GM18505 (cell line): ENCODE results near the gene GLIS1.

ENCODE experiments used
- ATAC-seq: cut with Tn5 transposase; IDR thresholded peaks from one replicate; pipeline ENCODE4 v1.9.1; 2021; ENCODE audit not compliant: unreplicated experiment
- POLR2A ChIP-seq: IDR thresholded peaks from 4 replicates; pipeline ENCODE4 v1.6.1; 2011; ENCODE audit warnings: borderline replicate concordance; ENCODE audit not compliant: insufficient read depth, insufficient read length; ENCODE audit errors: extremely low read depth

The GLIS1 gene

GRCh38 chr1:53475664-53476063 lies 263.3 kb downstream of the GLIS1 start:
- no peak for ATAC-seq
- TF ChIP-seq POLR2A, result no peak

DNA sequence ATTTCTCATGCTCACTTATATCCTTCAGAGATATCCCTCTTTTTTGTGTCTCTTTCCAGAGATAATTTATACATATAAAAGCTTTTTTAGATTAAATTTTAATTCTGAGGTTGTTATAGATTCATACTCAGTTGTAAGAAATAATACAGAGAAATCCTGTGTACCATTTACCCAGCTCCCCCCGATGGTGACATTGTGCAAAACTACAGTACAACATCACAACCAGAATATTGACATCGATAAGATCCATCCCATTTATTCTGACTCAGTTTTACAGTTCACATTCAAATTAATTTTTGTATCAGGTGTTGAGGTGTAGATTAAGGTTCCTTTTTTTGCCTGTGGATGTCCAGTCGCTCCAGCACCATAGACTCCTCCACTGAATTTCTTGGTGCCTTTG lies 265.5 kb downstream of the GLIS1 start:
- TF ChIP-seq POLR2A, result no peak
- no peak for ATAC-seq

DNA sequence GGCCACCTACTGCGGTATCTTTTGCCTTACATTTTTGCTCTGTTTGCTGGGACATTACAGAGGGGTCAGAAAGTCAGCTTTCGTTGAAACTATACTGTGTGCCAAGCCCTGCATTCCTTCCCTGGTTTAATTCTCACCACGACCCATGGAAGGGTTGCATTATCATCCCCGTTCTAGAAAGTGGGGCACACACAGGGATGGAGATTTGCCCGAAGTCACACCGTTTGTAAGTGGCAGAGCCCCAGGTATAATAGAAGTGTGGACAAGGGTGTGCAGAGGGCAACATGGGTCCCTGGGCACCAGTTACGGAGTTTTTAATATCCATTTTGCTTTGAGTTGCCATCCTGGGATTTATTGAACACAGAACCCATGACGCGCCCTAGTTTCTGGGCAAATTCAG lies 268.0 kb downstream of the GLIS1 start:
- ATAC-seq, result no peak
- no peak for TF ChIP-seq POLR2A

- ATAC-seq, result no peak
- no peak for TF ChIP-seq POLR2A
Observed at GRCh38 chr1:53470584-53470983, 268.4 kb downstream of the GLIS1 start.

- no peak for TF ChIP-seq POLR2A
- ATAC-seq, result no peak
Observed at GRCh38 chr1:53470155-53470554, 268.8 kb downstream of the GLIS1 start.

- ATAC-seq, result no peak
- no peak for TF ChIP-seq POLR2A
Observed at GRCh38 chr1:53469373-53469772, 269.6 kb downstream of the GLIS1 start.

DNA sequence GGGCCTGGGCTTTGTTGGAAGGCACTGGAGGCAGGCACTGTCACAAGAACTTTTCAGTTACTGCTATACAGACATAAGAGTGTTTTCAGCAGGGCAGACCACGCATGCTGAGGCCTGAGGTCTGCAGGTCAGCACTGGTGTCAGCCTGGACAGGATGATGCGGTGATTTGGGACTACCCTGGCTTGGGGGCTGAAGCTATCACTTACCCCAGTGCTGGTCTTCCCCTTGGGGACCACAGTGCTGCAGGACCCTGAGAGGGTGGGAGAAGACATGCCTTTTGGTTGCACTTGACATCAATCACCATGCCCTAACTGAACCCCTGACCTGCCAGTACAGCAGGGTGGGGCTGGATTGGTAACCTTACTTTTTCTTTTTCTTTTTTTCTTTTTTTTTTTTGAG lies 270.6 kb downstream of the GLIS1 start:
- TF ChIP-seq POLR2A, result no peak
- no peak for ATAC-seq

- no peak for ATAC-seq
- no peak for TF ChIP-seq POLR2A
Observed at GRCh38 chr1:53467391-53467790, 271.6 kb downstream of the GLIS1 start.

DNA sequence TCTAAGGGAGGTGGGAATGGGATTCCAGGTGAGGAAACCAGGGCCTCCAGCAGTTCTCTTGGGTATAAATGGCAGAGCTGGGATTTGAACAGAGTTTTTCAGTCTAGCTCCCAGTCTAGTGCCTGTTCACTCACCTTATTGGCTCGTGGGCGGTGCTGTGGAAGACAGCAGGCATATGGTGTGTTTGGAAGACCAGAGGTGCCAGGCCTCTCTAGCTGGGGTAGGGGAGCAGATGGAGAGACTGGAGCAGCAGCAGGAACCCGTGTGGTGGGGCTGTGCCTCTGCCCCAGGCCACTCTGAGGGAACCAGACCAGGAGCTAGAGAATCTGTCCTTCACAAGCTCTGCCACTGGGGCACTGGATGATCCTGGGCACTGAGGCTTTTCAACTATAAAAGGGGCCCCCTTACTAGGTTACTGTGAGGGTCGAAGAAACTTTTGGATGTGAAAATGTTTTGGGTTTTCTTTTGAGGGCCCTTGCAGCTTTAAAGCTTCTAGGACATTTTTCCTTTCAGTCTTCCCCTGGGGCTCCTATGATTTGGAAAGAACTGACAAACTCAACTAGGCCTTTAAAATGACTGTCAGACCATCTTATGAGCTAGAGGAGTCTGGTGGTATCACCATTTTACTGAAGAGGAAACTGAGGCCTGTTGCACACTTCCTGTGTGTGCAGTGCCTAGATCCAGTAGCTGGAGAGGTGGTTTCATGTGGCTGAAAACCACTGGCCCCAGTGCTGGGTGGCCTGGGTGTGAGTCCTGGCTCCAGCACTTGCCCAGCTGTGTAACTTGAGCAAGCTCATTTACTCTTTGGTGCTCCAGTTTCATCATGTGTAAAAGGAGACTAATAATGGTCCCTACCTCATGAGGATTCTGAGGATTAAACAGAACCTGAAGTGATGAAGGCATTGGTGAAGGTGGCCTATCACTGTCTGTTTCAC lies 273.7 kb downstream of the GLIS1 start:
- no peak for TF ChIP-seq POLR2A
- no peak for ATAC-seq

DNA sequence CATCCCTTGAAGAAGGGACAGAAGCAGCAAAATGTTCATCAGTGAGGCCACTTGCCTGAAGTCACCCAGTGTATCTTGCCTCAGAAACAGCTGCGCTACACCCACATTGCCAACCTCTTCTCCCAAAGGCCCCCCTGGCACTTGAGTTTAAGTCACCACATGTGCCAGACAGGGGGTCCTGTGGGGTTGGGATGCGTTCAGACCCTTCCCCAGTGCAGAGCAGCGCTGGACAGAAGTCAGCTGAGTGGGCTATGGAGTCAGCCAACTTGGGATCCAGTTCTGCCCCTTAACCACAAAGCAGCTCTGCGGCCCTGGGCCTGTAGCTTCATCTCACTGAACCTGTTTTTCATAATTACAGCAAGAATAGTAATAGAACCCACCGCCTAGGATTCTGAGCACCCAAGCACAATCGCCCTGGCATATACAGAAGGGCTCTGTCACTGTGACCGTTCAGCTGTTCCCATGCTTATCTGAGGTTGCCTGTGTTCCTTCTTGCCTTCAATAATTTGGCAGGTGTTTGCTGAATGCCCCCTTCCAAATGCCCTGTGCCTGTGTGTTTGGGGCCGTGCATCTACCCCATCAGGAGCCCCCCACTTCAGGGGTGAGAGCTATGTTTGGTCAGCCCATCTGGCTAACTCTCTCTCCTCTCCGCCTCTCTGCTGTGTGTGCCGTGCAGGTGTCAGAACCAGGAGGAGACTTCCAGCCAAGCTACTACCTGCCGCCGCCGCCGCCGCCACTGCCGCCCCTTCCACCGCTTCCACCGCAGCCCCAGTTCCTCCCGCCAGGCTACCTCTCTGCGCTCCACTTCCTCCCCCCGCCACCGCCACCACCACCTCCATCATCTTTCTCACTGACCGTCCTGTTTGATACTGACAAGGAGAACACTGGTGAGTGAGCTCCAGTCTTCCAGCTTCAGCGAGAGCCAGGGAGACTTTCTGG lies 274.7 kb downstream of the GLIS1 start:
- ATAC-seq, result no peak
- TF ChIP-seq POLR2A, result no peak

GRCh38 chr1:53462769-53463501 lies 276.0 kb downstream of the GLIS1 start:
- no peak for ATAC-seq
- TF ChIP-seq POLR2A, result no peak

- no peak for TF ChIP-seq POLR2A
- no peak for ATAC-seq
Observed at GRCh38 chr1:53462193-53462592, 276.8 kb downstream of the GLIS1 start.

- ATAC-seq, result no peak
- no peak for TF ChIP-seq POLR2A
Observed at GRCh38 chr1:53461323-53462044, 277.5 kb downstream of the GLIS1 start.

GRCh38 chr1:53460666-53461322 lies 278.2 kb downstream of the GLIS1 start:
- ATAC-seq, result no peak

More at GRCh38 chr1:53460666-53461322, 278.2 kb downstream of the GLIS1 start:
- no peak for TF ChIP-seq POLR2A
